Endothelial cell of umbilical vein (primary cell): ENCODE results near the gene MGLL.

Source experiments
- EZH2 ChIP-seq: IDR thresholded peaks from 2 replicates; pipeline ENCODE4 v1.6.1; 2012; ENCODE audit warnings: borderline replicate concordance, low read depth, mild to moderate bottlenecking, moderate library complexity, low read length, inconsistent platforms; ENCODE audit not compliant: severe bottlenecking
- FOS ChIP-seq: IDR thresholded peaks from 2 replicates; pipeline ENCODE4 v1.6.1; 2011; ENCODE audit warnings: mild to moderate bottlenecking, low read length, moderate library complexity, borderline replicate concordance; ENCODE audit not compliant: insufficient read depth
- JUN ChIP-seq: IDR thresholded peaks from 2 replicates; pipeline ENCODE4 v1.6.1; 2011; ENCODE audit warnings: borderline replicate concordance, low read depth; ENCODE audit not compliant: insufficient read length, insufficient read depth
- POLR2A ChIP-seq: IDR thresholded peaks from 2 replicates; pipeline ENCODE4 v1.6.1; 2012; ENCODE audit warnings: low read depth, mild to moderate bottlenecking, control low read depth, low read length
- POLR2AphosphoS5 ChIP-seq: IDR thresholded peaks from 2 replicates; pipeline ENCODE4 v1.6.1; 2012; ENCODE audit warnings: low read depth, mild to moderate bottlenecking, control low read depth, low read length, moderate library complexity; ENCODE audit not compliant: insufficient read depth
- TF ChIP-seq, protein P1 (sequence below), 2 donors: IDR thresholded peaks; 1 replicate in 1 of 2; 2 replicates in 1 of 2; pipeline ENCODE4 v1.5.1; 2011; ENCODE audit warnings: low read length in 2 of 2, mild to moderate bottlenecking in 2 of 2, moderate library complexity in 2 of 2, control low read depth in 1 of 2, inconsistent platforms in 1 of 2, low read depth in 1 of 2; ENCODE audit not compliant: insufficient read depth in 1 of 2; ENCODE audit errors: extremely low read depth in 1 of 2

DNA sequence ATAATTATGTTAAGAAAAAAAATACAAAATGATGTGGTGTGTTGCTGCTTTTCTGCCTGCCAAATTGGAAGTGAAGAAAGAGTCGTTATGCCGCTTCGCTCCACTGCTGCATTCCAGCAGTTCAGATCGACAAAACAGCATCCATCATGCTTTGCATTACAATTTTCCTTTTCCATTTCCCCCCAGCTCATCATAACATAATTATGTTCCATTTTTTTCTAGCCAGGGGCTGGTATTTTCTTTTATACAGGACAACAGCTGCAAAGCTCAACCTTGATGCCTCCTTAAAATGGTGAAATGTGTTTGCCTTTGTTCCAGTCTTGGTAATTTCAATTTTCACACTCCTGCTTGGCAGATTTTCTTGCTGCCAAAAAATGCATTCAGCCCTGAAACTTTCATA, 47.8 kb upstream of the MGLL start:
- TF ChIP-seq POLR2AphosphoS5 (no peak), EZH2 (no peak), JUN (no peak), POLR2A (no peak), FOS (no peak)
- TF ChIP-seq, protein P1, sequence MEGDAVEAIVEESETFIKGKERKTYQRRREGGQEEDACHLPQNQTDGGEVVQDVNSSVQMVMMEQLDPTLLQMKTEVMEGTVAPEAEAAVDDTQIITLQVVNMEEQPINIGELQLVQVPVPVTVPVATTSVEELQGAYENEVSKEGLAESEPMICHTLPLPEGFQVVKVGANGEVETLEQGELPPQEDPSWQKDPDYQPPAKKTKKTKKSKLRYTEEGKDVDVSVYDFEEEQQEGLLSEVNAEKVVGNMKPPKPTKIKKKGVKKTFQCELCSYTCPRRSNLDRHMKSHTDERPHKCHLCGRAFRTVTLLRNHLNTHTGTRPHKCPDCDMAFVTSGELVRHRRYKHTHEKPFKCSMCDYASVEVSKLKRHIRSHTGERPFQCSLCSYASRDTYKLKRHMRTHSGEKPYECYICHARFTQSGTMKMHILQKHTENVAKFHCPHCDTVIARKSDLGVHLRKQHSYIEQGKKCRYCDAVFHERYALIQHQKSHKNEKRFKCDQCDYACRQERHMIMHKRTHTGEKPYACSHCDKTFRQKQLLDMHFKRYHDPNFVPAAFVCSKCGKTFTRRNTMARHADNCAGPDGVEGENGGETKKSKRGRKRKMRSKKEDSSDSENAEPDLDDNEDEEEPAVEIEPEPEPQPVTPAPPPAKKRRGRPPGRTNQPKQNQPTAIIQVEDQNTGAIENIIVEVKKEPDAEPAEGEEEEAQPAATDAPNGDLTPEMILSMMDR (IDR thresholded peaks at IDR 0.05; ENCODE audit: extremely low read depth in 1 of 2, insufficient read depth in 1 of 2, low read depth in 1 of 2, low read length in 2 of 2) = no peak
